T-helper 22 cell (primary cell): ENCODE measurements around the gene CMA1.
"Not testable (repeated sequence)": the region's sequence is repeated elsewhere in the genome, so short reads cannot be mapped to it uniquely, and the experiment has no call there.

Experiments
- DNase-seq: peaks from one replicate; pipeline ENCODE4 v3.0.0-alpha.2; 2020; ENCODE audit warnings: low read depth

The CMA1 gene

GRCh38 chr14:24508155-24508840 is at the start of gene CMA1:
Gene CMA1 (minus strand): TSS chr14:24508265. CDS start chr14:24508235, 30 bp downstream.
- DNase-seq, result no peak

- no peak for DNase-seq
Measured at GRCh38 chr14:24556756-24557155, 48.7 kb upstream of the CMA1 start.

GRCh38 chr14:24549064-24549463 is 41.0 kb upstream of the CMA1 start:
- not testable (repeated sequence) for DNase-seq

GRCh38 chr14:24542346-24542936 is 34.4 kb upstream of the CMA1 start:
- DNase-seq, result no peak

GRCh38 chr14:24535737-24536136 is 27.7 kb upstream of the CMA1 start:
- no peak for DNase-seq

- DNase-seq, result no peak
Measured at GRCh38 chr14:24534286-24534685, 26.2 kb upstream of the CMA1 start.

GRCh38 chr14:24525877-24526620 is 18.0 kb upstream of the CMA1 start:
- DNase-seq, result not testable (repeated sequence)

GRCh38 chr14:24518851-24519250 is 10.8 kb upstream of the CMA1 start:
- no peak for DNase-seq

- DNase-seq, result no peak
Measured at GRCh38 chr14:24514209-24514608, 6.1 kb upstream of the CMA1 start.

GRCh38 chr14:24513009-24513408 is 4.9 kb upstream of the CMA1 start:
- DNase-seq, result no peak

- DNase-seq, result no peak
Measured at GRCh38 chr14:24506443-24506842, 1.6 kb downstream of the CMA1 start.

GRCh38 chr14:24504425-24504950 is 3.6 kb downstream of the CMA1 start:
- DNase-seq, result no peak

GRCh38 chr14:24491586-24492408 is 16.3 kb downstream of the CMA1 start:
- DNase-seq, result not testable (repeated sequence)

GRCh38 chr14:24483604-24484252 is 24.3 kb downstream of the CMA1 start:
- no peak for DNase-seq

- not testable (repeated sequence) for DNase-seq
Measured at GRCh38 chr14:24482699-24483303, 25.3 kb downstream of the CMA1 start.

GRCh38 chr14:24481622-24482324 is 26.3 kb downstream of the CMA1 start:
- DNase-seq, result no peak

GRCh38 chr14:24479999-24480398 is 28.1 kb downstream of the CMA1 start:
- not testable (repeated sequence) for DNase-seq

GRCh38 chr14:24475261-24475660 is 32.8 kb downstream of the CMA1 start:
- no peak for DNase-seq

- no peak for DNase-seq
Measured at GRCh38 chr14:24473211-24473610, 34.9 kb downstream of the CMA1 start.

- DNase-seq, result not testable (repeated sequence)
Measured at GRCh38 chr14:24470450-24470849, 37.6 kb downstream of the CMA1 start.
